22Rv1 (cell line): ENCODE measurements around the gene ADCK1.

Source experiments
- CTCF ChIP-seq: fragments of 450-650 bp; IDR thresholded peaks from 2 replicates; pipeline ENCODE4 v1.5.1; 2017; ENCODE audit warnings: mild to moderate bottlenecking
- ZFX ChIP-seq: fragments of 450-650 bp; IDR thresholded peaks from 2 replicates; pipeline ENCODE4 v1.6.1; 2017; ENCODE audit warnings: antibody characterized with exemption, borderline replicate concordance

- TF ChIP-seq CTCF: no peak
- no peak for TF ChIP-seq ZFX
These were observed 86.1 kb downstream of the ADCK1 start for GRCh38 chr14:77886010-77886409.
